AG04449 (cell line): Measurements from ENCODE around the gene CACNA2D4.

Experiments used
- CTCF ChIA-PET: fragments of 350-600 bp; formaldehyde crosslinking; extraction: SDS; loops from one replicate; lab custom pipeline; 2021; ENCODE audit warnings: antibody characterized with exemption; lab: Yijun Ruan, JAX
- POLR2A ChIA-PET: fragments of 400-600, 350-600 bp; formaldehyde crosslinking; extraction: SDS; loops from one replicate; lab custom pipeline; 2020; ENCODE audit warnings: antibody characterized with exemption, inconsistent platforms; lab: Yijun Ruan, JAX
- DNase-seq: peaks from one replicate; pipeline ENCODE4 v3.0.0-alpha.2; 2010; ENCODE audit warnings: low read depth, low spot score
- H3K4me3 ChIP-seq: 2 replicates; pipeline ENCODE4 v1.5.1; 2011; ENCODE audit warnings: low read depth, mild to moderate bottlenecking, control low read depth, low read length
- TF ChIP-seq, protein P1 (sequence below): IDR thresholded peaks from one replicate; pipeline ENCODE4 v1.5.1; 2011; ENCODE audit warnings: mild to moderate bottlenecking, moderate library complexity, low read length, control low read depth, inconsistent platforms; ENCODE audit not compliant: insufficient read depth; ENCODE audit errors: missing control alignments

CACNA2D4 gene

DNA sequence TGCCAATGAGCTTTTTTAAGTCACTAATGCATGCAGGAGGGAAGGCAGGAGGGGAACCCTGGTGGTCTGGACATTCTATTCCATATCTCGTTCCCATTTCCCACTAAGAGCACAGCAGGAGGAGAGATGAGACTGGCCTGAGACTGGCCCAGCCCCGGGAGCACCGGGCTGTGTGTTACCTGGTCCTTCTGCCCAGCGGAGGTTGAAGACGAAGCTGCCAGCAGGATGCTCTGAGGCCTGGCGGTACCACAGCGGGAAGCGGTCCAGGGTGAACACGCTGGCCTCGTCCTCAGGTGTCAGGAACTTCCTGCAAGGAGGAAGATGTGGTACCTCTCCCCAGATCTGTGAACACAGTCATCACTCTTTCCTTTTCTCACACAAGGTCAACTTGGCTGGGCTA, 74.2 kb downstream of the CACNA2D4 start:
- ChIA-PET POLR2A (no interaction called here), CTCF (interaction anchor here (0.8 kb wide), 1 partner anchor 96 kb away, joined by 3 read pairs; no protein-coding TSS in a partner anchor)
- TF ChIP-seq, protein P1, sequence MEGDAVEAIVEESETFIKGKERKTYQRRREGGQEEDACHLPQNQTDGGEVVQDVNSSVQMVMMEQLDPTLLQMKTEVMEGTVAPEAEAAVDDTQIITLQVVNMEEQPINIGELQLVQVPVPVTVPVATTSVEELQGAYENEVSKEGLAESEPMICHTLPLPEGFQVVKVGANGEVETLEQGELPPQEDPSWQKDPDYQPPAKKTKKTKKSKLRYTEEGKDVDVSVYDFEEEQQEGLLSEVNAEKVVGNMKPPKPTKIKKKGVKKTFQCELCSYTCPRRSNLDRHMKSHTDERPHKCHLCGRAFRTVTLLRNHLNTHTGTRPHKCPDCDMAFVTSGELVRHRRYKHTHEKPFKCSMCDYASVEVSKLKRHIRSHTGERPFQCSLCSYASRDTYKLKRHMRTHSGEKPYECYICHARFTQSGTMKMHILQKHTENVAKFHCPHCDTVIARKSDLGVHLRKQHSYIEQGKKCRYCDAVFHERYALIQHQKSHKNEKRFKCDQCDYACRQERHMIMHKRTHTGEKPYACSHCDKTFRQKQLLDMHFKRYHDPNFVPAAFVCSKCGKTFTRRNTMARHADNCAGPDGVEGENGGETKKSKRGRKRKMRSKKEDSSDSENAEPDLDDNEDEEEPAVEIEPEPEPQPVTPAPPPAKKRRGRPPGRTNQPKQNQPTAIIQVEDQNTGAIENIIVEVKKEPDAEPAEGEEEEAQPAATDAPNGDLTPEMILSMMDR = no peak
- H3K4me3 ChIP-seq = no peak overlapping the region
- no peak for DNase-seq

GRCh38 chr12:1843641-1844005, 74.8 kb downstream of the CACNA2D4 start:
- ChIA-PET POLR2A (no interaction called here), CTCF (interaction anchor here (0.8 kb wide), 1 partner anchor 97 kb away, joined by 3 read pairs; no protein-coding TSS in a partner anchor)
- H3K4me3 ChIP-seq = no peak overlapping the region
- TF ChIP-seq, protein P1 = no peak
- no peak for DNase-seq

DNA sequence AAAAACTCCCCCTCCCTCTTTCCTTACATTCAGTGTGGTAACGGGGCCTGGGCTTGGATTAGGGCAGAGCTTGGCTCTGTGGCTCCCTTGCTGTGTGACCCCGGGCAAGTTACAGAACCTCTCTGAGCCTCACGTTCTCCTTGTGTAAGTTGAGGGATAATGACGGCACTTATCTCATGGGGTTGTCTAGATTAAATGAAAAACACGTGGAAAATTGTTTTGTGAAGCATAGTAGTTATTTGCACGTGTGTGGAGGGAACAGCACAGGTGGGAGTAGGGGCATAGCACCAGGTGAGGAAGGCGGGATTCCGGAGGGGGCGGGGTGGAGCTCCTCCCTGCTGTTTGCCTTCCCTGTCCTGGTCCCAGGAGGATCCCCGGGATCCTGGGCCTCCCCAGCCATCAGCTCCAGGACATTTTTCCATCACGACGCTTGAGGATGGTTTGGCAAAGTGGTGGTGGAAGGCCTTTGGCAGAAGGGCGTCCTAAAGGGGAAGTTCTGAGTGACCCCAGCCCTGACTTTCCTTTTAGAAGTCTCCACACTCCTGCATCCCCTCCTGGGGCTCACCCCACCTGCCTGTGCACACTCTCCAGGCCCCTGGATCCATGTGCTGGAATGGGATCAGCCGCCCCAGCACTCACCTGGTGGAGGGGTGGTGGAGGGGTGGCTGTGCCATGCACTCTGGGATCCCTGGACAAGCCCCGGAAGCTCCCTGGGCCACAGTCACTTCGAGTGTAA, 75.4 kb downstream of the CACNA2D4 start:
- no peak for DNase-seq
- CTCF ChIA-PET = no interaction called here

GRCh38 chr12:1842183-1842904, 76.1 kb downstream of the CACNA2D4 start:
- DNase-seq = no peak
- ChIA-PET CTCF (no interaction called here), POLR2A (no interaction called here)
- TF ChIP-seq, protein P1 = no peak
- H3K4me3 ChIP-seq = no peak overlapping the region

More for the DNA sequence above, 75.4 kb downstream of the CACNA2D4 start:
- no peak overlapping the region for H3K4me3 ChIP-seq
- TF ChIP-seq, protein P1 = no peak
- POLR2A ChIA-PET = no interaction called here

- no peak overlapping the region for H3K4me3 ChIP-seq
- CTCF ChIA-PET = no interaction called here
- TF ChIP-seq, protein P1 = no peak
- DNase-seq = no peak
- POLR2A ChIA-PET = no interaction called here
Measured at GRCh38 chr12:1841586-1842182, 76.8 kb downstream of the CACNA2D4 start.

- POLR2A ChIA-PET = no interaction called here
- TF ChIP-seq, protein P1 = no peak
- no peak for DNase-seq
- CTCF ChIA-PET = no interaction called here
- no peak overlapping the region for H3K4me3 ChIP-seq
Measured at GRCh38 chr12:1840981-1841425, 77.4 kb downstream of the CACNA2D4 start.
